ENCODE measurements around the gene PPIA.
"Not testable (repeated sequence)": the region's sequence is repeated elsewhere in the genome, so short reads cannot be mapped to it uniquely, and the experiment has no call there.

PPIA gene

DNA sequence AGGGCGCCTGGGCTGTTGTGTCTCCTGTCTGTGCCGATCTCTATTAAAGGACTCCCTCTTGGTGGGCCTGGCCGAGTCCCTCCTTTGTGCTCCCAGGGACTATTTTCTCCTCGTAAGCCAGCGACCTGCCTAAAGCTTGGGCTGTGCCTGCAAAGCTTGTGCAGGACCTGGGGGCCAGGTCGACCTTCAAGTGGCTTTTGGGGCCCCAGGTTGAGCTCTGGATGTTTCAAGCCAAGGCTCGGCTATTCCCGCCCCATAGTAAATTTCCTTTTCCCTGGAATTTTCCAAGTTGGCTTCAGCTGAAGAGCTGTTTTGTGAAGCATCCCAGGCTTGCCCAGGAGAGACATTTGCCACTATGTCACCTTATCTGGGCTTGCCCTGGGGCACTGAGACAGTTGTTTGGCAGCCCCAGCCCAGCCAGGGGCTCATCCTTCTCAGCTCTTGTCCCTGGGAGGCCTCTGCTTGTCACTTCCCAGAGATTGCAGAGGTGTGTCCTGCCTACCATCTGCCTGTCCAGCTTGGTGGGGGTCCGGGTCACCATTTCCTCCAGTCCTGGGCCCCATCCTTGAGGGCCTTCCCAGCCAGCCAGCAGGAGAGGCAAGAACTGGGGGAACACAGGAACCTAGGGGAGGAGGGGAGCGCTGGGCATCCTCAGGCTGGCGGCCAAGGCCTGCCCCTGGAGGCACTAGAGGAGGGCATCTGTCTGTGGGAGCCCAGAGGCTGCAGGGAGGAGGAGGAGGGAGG is 27.7 kb upstream of the PPIA start:
- DNase-seq, result no peak
- peaks cover 53 to 56% of the 10 kb centered on the region in 2 donors for H3K4me1 Mint-ChIP-seq
- peak overlapping the region; percentile 93 for H3K27ac Mint-ChIP-seq
- no peaks in the 10 kb centered on the region for H3K27me3 Mint-ChIP-seq
- no peak for ATAC-seq (replicated peaks)
- peaks cover 48 to 53% of the 10 kb centered on the region in 2 donors for H3K36me3 Mint-ChIP-seq
- H3K9me3 Mint-ChIP-seq, result peaks cover 0 to 3% of the 10 kb centered on the region in 2 donors
- H3K4me3 Mint-ChIP-seq, result no peak overlapping the region

DNA sequence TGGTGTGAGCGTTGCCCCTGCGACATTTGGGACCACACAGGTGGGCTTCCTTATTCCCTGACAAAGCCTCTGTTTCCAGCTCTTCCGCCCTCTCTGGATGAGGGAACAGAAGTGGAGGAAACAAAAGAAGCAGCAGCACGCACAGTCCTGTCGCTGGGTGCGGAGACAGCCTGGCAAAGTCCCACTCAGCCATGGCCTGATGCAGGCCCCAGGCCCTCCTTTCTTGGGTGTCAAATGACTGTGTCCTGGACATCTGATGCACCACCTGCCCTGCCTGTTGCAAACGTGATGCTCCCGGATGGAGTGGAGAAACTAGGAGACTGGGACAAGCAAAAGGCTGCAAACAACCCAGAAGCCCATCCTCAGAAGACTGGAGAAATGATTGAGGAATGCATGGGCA is 27.1 kb upstream of the PPIA start:
- DNase-seq (no peak), ATAC-seq (replicated peaks) (no peak)
- H3K27me3 Mint-ChIP-seq, result no peaks in the 10 kb centered on the region
- H3K4me1 Mint-ChIP-seq, result peaks cover 52 to 56% of the 10 kb centered on the region in 2 donors
- H3K9me3 Mint-ChIP-seq, result peaks cover 0 to 3% of the 10 kb centered on the region in 2 donors
- H3K36me3 Mint-ChIP-seq, result peaks cover 42 to 50% of the 10 kb centered on the region in 2 donors
- H3K4me3 Mint-ChIP-seq, result peak overlapping the region in 1 of 2 donors; percentile 62
- H3K27ac Mint-ChIP-seq, result peak overlapping the region; percentile 93

- H3K4me1 Mint-ChIP-seq, result peaks cover 52 to 56% of the 10 kb centered on the region in 2 donors
- H3K4me3 Mint-ChIP-seq, result peak overlapping the region in 1 of 2 donors; percentile 62
- H3K36me3 Mint-ChIP-seq, result peaks cover 41 to 46% of the 10 kb centered on the region in 2 donors
- no peaks in the 10 kb centered on the region for H3K27me3 Mint-ChIP-seq
- DNase-seq (no peak), ATAC-seq (replicated peaks) (peak; percentile 27 to 42)
- H3K27ac Mint-ChIP-seq, result peak overlapping the region; percentile 93
- H3K9me3 Mint-ChIP-seq, result peaks cover 0 to 3% of the 10 kb centered on the region in 2 donors
Observed at GRCh38 chr7:44769776-44770294, 26.6 kb upstream of the PPIA start.

DNA sequence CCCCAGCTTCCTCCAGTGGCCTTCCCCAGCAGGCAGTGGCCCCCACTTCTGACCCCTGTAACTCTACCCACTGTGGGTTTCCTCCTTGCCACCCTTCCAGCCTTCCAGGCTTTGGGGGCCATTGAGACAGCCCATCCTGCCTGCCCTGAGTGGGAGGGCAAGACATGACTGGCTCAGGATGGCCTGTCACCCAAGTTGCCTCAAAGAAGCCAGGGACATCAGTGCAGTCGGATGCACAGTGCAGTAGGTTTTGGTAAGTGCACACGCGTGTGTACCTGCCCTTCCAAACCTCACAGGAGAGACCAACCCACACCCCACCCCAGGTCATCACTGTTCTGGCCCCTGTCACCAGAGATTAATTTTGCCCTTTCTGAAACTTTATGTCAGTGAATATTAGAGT is 25.1 kb upstream of the PPIA start:
- H3K4me1 Mint-ChIP-seq, result peaks cover 49 to 51% of the 10 kb centered on the region in 2 donors
- DNase-seq (no peak), ATAC-seq (replicated peaks) (peak; percentile 4 to 22)
- peak overlapping the region in 1 of 2 donors; percentile 44 for H3K4me3 Mint-ChIP-seq
- peaks cover 33 to 38% of the 10 kb centered on the region in 2 donors for H3K36me3 Mint-ChIP-seq
- H3K27me3 Mint-ChIP-seq, result no peaks in the 10 kb centered on the region
- peaks cover 0 to 3% of the 10 kb centered on the region in 2 donors for H3K9me3 Mint-ChIP-seq
- peak overlapping the region; percentile 93 for H3K27ac Mint-ChIP-seq

DNA sequence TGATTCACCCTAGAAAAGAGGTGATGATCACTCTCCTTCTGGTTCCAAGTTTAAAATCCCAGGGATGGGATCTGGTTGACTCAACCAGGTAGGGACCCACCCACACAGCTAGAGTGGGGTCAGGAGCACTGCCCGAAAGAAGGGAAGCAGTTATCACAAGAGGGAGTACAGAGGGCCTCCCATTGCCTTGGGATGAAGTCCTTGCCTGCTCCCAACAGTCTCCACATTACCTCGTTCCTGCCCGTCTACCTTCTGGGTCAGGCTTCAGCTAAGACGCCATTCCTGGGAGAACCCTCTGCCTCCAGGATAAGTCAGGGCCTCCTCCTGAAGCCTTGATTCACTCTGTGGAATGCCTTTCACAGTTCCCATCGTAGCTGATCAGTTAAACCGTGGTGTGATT is 24.0 kb upstream of the PPIA start:
- Mint-ChIP-seq H3K4me3 (peak overlapping the region in 1 of 2 donors; percentile 25), H3K27me3 (no peaks in the 10 kb centered on the region), H3K27ac (peak overlapping the region; percentile 25), H3K9me3 (peaks cover 0 to 3% of the 10 kb centered on the region in 2 donors), H3K4me1 (peaks cover 40% of the 10 kb centered on the region in 2 donors), H3K36me3 (peaks cover 30 to 32% of the 10 kb centered on the region in 2 donors)
- no peak for ATAC-seq (replicated peaks)
- no peak for DNase-seq

- no peaks in the 10 kb centered on the region for H3K27me3 Mint-ChIP-seq
- H3K27ac Mint-ChIP-seq, result peak overlapping the region; percentile 25
- H3K36me3 Mint-ChIP-seq, result peaks cover 26 to 27% of the 10 kb centered on the region in 2 donors
- ATAC-seq (replicated peaks), result peak; percentile 11 to 27
- H3K4me1 Mint-ChIP-seq, result peaks cover 36% of the 10 kb centered on the region in 2 donors
- peaks cover 0 to 3% of the 10 kb centered on the region in 2 donors for H3K9me3 Mint-ChIP-seq
- no peak overlapping the region for H3K4me3 Mint-ChIP-seq
- DNase-seq, result no peak
Observed at GRCh38 chr7:44772867-44773266, 23.6 kb upstream of the PPIA start.

DNA sequence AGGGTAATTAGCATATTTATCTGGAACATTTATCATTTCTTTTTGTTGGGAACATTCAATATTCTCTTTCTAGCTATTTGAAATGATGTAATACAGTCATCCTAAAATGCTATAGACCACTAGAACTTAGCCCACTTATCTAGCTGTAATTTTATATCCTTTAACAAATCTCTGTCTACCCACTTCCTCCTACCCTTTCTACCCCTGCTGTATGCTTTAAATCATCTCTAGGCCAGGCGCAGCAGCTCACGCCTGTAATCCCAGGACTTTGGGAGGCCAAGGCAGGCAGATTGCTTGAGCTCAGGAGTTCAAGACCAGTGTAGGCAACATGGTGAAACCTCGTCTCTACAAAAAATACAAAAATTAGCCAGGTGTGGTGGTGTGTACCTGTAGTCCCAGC is 22.0 kb upstream of the PPIA start:
- not testable (repeated sequence) for H3K27me3 Mint-ChIP-seq; ATAC-seq (replicated peaks); DNase-seq; H3K4me3 Mint-ChIP-seq; H3K9me3 Mint-ChIP-seq; H3K27ac Mint-ChIP-seq
- Mint-ChIP-seq H3K4me1 (peaks cover 20% of the 10 kb centered on the region in 2 donors), H3K36me3 (peaks cover 10 to 12% of the 10 kb centered on the region in 2 donors)

DNA sequence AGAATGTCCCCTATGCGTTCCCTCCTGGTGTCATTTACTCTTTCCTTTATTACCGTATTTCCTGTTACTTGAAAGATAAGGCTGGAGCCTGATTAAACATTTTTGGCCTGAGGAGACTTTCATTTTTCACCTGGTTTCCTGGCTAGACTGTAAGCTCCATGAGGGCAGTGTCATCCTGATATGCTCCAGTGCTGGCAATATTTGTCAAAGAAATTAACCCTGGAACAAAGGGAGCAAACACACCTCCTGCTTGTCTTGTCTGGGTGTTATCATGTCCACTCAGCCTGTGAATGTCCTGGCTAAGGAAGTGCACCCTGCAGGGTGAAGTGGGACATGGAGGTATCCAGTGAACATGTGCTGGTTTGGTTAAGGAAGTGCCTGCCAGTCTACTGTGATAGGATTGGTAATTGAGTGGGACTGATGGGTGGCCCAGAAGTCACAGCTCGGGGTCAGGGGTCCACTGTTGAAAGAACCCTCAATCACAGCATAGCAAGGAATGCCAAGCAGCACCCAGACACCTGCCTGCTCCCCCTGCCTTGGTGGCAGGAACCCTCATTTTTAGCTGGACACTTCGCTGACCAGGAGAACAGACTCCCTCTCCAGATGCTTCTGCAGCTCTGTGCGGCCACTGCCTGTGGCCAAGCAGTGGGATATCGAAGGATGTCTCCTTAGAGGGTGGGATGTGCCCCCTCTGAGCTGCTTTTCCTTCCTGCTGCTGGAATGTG is 20.9 kb upstream of the PPIA start:
- ATAC-seq (replicated peaks) (no peak), DNase-seq (no peak)
- Mint-ChIP-seq H3K9me3 (no peaks in the 10 kb centered on the region), H3K4me1 (peaks cover 10 to 11% of the 10 kb centered on the region in 2 donors), H3K36me3 (peaks cover 4% of the 10 kb centered on the region in 2 donors), H3K27ac (no peak overlapping the region), H3K4me3 (no peak overlapping the region), H3K27me3 (no peaks in the 10 kb centered on the region)

DNA sequence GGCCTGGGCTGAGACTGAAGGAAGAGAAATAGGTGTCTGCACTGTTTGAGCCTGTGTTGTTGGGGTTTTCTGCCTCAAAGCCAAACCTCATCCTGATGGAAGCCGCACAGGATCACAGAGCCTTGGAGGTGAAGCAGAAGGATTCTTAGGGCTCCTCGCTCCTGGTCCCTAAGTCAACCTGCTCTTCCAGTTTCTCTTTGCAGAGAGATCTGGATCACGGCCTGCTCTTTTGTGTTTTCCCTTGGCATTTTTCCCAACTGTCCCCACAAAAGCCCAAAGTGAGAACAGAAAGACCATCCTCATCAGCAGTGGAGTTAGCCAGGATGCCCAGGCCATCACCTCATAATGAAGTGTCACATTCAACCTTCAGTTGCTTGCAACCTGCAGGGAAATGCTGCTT is 20.3 kb upstream of the PPIA start:
- Mint-ChIP-seq H3K9me3 (no peaks in the 10 kb centered on the region), H3K4me1 (peaks cover 5% of the 10 kb centered on the region in 2 donors), H3K4me3 (no peak overlapping the region), H3K27ac (no peak overlapping the region), H3K36me3 (peaks cover 2 to 3% of the 10 kb centered on the region in 2 donors), H3K27me3 (no peaks in the 10 kb centered on the region)
- ATAC-seq (replicated peaks) (no peak), DNase-seq (no peak)

DNA sequence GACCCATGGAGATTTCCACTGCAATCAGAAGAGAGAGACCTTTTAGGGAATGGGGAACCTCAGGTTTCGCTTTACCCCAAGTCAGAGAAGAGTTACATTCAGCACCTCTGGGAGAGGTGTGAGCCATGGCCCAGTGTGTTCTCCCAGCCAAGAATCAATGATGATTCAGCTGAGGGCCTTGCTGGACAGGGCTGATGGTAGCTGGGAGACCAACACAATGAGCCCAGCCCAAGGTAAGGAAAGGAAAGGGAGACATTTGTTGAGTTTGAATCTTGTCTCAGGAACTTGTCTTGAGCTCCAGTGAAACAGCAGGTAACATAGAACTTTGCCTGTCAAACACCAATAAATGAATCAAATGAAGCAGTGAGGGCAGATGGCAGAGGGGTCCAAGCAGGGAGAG is 14.0 kb upstream of the PPIA start:
- Mint-ChIP-seq H3K36me3 (peaks cover 11 to 13% of the 10 kb centered on the region in 2 donors), H3K9me3 (peaks cover 6 to 11% of the 10 kb centered on the region in 2 donors), H3K27me3 (no peaks in the 10 kb centered on the region), H3K27ac (no peak overlapping the region), H3K4me1 (peaks cover 4 to 10% of the 10 kb centered on the region in 2 donors), H3K4me3 (no peak overlapping the region)
- DNase-seq, result no peak
- no peak for ATAC-seq (replicated peaks)

- Mint-ChIP-seq H3K4me1 (peaks cover 5 to 12% of the 10 kb centered on the region in 2 donors), H3K27ac (no peak overlapping the region), H3K9me3 (peaks cover 6 to 11% of the 10 kb centered on the region in 2 donors), H3K4me3 (no peak overlapping the region), H3K36me3 (peaks cover 11 to 13% of the 10 kb centered on the region in 2 donors), H3K27me3 (no peaks in the 10 kb centered on the region)
- no peak for DNase-seq
- no peak for ATAC-seq (replicated peaks)
Observed at GRCh38 chr7:44783407-44783806, 13.1 kb upstream of the PPIA start.

GRCh38 chr7:44784364-44784763 is 12.1 kb upstream of the PPIA start:
- ATAC-seq (replicated peaks) (no peak), DNase-seq (no peak)
- no peaks in the 10 kb centered on the region for H3K27me3 Mint-ChIP-seq
- peaks cover 5 to 12% of the 10 kb centered on the region in 2 donors for H3K4me1 Mint-ChIP-seq
- peaks cover 6 to 11% of the 10 kb centered on the region in 2 donors for H3K9me3 Mint-ChIP-seq
- H3K4me3 Mint-ChIP-seq, result no peak overlapping the region
- no peak overlapping the region for H3K27ac Mint-ChIP-seq
- H3K36me3 Mint-ChIP-seq, result peaks cover 11 to 13% of the 10 kb centered on the region in 2 donors

GRCh38 chr7:44785218-44785617 is 11.3 kb upstream of the PPIA start:
- not testable (repeated sequence) for ATAC-seq (replicated peaks); H3K4me3 Mint-ChIP-seq; H3K27ac Mint-ChIP-seq; DNase-seq; H3K27me3 Mint-ChIP-seq
- Mint-ChIP-seq H3K9me3 (peaks cover 6 to 11% of the 10 kb centered on the region in 2 donors), H3K36me3 (peaks cover 11 to 13% of the 10 kb centered on the region in 2 donors), H3K4me1 (peaks cover 5 to 12% of the 10 kb centered on the region in 2 donors)

DNA sequence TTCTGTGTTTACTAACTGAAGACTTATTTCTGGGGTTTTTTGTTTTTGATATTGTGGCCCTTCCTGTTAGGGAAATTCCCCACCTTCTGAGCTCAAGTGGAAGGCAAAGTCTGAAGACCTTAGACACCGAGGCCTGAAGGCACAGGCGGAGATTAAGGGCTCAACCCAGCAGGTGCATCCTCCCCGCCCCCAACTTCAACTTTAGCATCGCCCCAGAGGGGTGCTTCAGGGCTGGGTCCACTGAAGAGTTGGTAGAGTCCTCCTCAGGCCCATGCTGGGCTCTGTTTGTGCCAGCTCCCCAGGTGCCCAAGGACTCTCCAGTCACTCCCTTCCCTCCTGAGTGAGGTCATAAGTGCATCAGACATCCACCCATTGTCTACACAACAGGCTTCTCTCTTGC is 9.4 kb upstream of the PPIA start:
- ATAC-seq (replicated peaks), result peak; percentile 92 to 93
- DNase-seq, result peak; percentile 23
- H3K9me3 Mint-ChIP-seq, result peaks cover 6 to 11% of the 10 kb centered on the region in 2 donors
- no peak overlapping the region for H3K4me3 Mint-ChIP-seq
- H3K4me1 Mint-ChIP-seq, result peaks cover 5 to 12% of the 10 kb centered on the region in 2 donors
- H3K27ac Mint-ChIP-seq, result peak overlapping the region; percentile 73
- peaks cover 11 to 13% of the 10 kb centered on the region in 2 donors for H3K36me3 Mint-ChIP-seq
- no peaks in the 10 kb centered on the region for H3K27me3 Mint-ChIP-seq
